Muscle layer of colon (tissue), 2 donors: ENCODE measurements around the gene ZCCHC24.

Source experiments
- H3K27ac ChIP-seq: one replicate; pipeline ENCODE4 v1.7.0; 2013; ENCODE audit warnings: low read depth, mild to moderate bottlenecking, low read length, moderate library complexity
- H3K27me3 ChIP-seq, 2 donors: one replicate each; pipeline ENCODE4 v1.7.0; 2013; ENCODE audit warnings: low read length in 2 of 2, mild to moderate bottlenecking in 2 of 2; ENCODE audit not compliant: insufficient read depth in 2 of 2, control insufficient read depth in 1 of 2
- H3K36me3 ChIP-seq: one replicate; pipeline ENCODE4 v1.7.0; 2013; ENCODE audit warnings: mild to moderate bottlenecking, low read length; ENCODE audit not compliant: insufficient read depth
- H3K4me1 ChIP-seq: one replicate; pipeline ENCODE4 v1.7.0; 2013; ENCODE audit warnings: mild to moderate bottlenecking, low read length; ENCODE audit not compliant: insufficient read depth
- H3K4me3 ChIP-seq, 2 donors: one replicate each; pipeline ENCODE4 v1.7.0; 2013; ENCODE audit warnings: low read length in 2 of 2, low read depth in 1 of 2, mild to moderate bottlenecking in 1 of 2, moderate library complexity in 1 of 2
- H3K9ac ChIP-seq: one replicate; pipeline ENCODE4 v1.7.0; 2013; ENCODE audit warnings: low read length
- H3K9me3 ChIP-seq: one replicate; pipeline ENCODE4 v1.7.0; 2013; ENCODE audit warnings: mild to moderate bottlenecking, low read length
- donor health status: abdominal sarcoma.
- donor health status: Adenocarcinoma of cecum.

ZCCHC24 gene

DNA sequence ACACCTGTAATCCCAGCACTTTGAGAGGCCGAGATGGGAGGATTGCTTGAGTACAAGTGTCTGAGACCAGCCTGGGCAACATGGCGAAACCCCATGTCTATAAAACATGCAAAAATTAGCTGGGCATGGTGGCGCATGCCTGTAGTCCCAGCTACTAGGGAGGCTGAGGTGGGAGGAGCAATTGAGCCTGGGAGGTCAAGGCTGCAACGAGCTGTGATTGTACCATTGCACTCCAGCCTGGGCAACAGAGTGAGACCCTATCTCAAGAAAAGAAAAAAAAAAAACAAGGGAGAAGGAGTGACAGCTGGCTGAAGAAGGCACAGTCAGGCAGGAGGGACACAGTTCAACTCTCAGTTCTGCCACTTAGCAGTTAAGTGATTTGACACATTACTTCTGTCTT is 26.4 kb upstream of the ZCCHC24 start:
- no peak overlapping the region for H3K27ac ChIP-seq
- no peak overlapping the region for H3K9ac ChIP-seq
- peaks cover 8% of the 10 kb centered on the region for H3K4me1 ChIP-seq
- H3K27me3 ChIP-seq: no peaks in the 10 kb centered on the region
- H3K4me3 ChIP-seq: no peak overlapping the region
- H3K36me3 ChIP-seq: no peaks in the 10 kb centered on the region
- no peaks in the 10 kb centered on the region for H3K9me3 ChIP-seq

DNA sequence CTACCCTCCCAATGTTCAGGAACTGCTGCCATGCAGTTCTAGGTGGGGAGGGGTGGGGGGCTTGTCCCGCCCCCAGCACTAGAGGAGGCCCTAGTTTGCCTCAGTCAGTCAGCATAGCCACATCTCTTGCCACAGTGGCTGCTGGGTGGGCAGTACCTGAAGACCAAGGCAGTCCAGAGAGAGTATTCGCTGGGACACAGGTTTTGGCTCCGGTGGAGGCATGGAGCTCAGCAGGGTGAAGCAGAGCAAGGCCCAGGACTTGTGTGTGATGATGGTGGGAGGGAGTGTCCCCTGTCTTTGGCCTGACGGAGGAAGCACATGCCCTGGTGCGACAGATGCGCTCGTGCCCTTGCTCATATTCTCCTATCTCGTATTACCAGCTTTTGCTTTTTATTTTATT is 24.7 kb upstream of the ZCCHC24 start:
- H3K9me3 ChIP-seq: no peaks in the 10 kb centered on the region
- H3K27ac ChIP-seq: no peak overlapping the region
- H3K9ac ChIP-seq: no peak overlapping the region

DNA sequence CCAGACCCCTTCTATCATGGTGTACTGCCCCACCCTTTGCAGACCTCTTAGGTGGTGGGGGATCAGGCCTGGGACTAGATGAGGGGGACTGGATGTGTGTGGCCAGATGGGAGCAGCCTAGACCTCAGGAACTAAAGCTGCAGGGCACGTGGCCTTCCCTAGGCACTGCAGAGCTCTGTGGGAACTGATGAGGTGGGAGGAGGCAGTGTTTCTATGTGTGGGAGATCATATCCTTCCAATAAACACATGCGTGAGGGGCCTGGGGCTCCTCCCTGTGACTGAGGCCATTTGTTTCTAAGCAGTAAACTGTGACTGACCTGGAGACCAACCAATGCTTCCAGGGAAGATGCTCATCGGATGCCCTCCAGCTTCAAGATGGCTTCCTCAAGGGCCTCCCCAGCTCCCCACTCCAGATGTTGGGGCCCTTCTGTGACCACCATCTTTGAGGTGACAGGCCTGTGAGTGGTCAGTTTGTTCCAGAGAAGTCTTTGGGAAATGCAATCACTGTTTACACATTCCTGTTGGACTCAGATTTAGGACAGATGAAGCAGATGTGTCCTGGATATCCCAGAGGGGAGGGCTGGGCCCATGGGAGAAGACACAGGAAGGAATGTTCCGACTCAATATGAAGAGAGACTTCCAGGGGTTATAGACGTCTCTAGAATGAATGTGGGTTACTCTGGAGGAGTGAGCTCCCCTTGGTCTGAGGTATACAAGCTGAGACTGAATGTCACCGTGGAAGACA is 23.6 kb upstream of the ZCCHC24 start:
- H3K9me3 ChIP-seq: no peaks in the 10 kb centered on the region
- peaks cover 8% of the 10 kb centered on the region for H3K4me1 ChIP-seq
- H3K9ac ChIP-seq: no peak overlapping the region
- H3K27ac ChIP-seq: no peak overlapping the region
- no peak overlapping the region for H3K4me3 ChIP-seq
- no peaks in the 10 kb centered on the region for H3K36me3 ChIP-seq
- H3K27me3 ChIP-seq: no peaks in the 10 kb centered on the region

More for the DNA sequence above, 24.7 kb upstream of the ZCCHC24 start:
- Histone ChIP-seq H3K4me1 (peaks cover 8% of the 10 kb centered on the region), H3K27me3 (no peaks in the 10 kb centered on the region), H3K4me3 (no peak overlapping the region), H3K36me3 (no peaks in the 10 kb centered on the region)

DNA sequence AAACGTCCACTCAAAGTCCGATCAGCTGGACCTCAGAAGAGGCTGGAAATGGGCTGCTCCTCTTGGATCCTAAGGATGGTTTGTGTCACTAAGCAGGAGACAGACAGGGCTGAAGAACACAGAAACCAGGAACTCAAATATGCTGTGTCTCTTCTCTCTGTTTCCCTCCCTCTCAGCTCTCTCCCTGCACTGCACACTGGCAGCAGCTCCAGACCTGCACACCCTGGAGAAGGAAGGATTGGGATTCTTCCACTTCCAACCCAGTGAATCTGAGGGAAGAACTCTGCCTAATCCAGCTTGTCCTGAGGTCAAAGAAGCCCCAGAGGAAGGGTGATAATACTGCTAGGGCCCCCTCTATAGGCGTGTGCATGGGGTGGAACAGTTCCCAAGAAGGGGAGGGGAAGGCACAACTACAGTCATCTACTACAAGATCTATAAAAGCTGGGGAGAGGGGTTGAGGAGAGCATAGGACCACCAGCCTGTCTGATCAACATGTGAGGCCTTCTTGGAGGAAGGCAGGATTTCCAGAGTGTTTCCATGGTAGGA is 22.7 kb upstream of the ZCCHC24 start:
- no peak overlapping the region for H3K9ac ChIP-seq
- no peaks in the 10 kb centered on the region for H3K36me3 ChIP-seq
- peak overlapping the region; percentile 52 for H3K27ac ChIP-seq
- peaks cover 8% of the 10 kb centered on the region for H3K4me1 ChIP-seq
- H3K4me3 ChIP-seq: no peak overlapping the region
- no peaks in the 10 kb centered on the region for H3K9me3 ChIP-seq
- H3K27me3 ChIP-seq: no peaks in the 10 kb centered on the region

DNA sequence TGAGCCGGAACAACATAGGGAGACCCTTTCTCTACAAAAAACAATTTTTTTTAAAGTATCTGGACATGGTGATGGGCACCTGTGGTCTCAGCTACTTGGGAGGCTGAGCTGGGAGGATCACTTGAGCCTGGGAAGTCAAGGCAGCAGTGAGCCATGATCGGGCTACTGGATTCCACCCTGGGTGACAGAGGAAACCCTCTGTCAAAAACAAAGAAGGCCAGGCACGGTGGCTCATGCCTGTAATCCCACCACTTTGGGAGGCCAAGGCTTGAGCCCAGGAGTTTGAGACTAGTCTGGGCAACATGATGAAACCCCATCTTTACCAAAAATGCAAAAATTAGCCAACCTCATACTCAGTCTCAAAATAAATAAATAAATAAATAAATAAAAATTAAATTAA is 19.9 kb upstream of the ZCCHC24 start:
- no peak overlapping the region for H3K4me3 ChIP-seq
- no peaks in the 10 kb centered on the region for H3K9me3 ChIP-seq
- H3K4me1 ChIP-seq: peaks cover 4% of the 10 kb centered on the region
- no peaks in the 10 kb centered on the region for H3K36me3 ChIP-seq
- no peaks in the 10 kb centered on the region for H3K27me3 ChIP-seq
- H3K27ac ChIP-seq: no peak overlapping the region
- no peak overlapping the region for H3K9ac ChIP-seq

DNA sequence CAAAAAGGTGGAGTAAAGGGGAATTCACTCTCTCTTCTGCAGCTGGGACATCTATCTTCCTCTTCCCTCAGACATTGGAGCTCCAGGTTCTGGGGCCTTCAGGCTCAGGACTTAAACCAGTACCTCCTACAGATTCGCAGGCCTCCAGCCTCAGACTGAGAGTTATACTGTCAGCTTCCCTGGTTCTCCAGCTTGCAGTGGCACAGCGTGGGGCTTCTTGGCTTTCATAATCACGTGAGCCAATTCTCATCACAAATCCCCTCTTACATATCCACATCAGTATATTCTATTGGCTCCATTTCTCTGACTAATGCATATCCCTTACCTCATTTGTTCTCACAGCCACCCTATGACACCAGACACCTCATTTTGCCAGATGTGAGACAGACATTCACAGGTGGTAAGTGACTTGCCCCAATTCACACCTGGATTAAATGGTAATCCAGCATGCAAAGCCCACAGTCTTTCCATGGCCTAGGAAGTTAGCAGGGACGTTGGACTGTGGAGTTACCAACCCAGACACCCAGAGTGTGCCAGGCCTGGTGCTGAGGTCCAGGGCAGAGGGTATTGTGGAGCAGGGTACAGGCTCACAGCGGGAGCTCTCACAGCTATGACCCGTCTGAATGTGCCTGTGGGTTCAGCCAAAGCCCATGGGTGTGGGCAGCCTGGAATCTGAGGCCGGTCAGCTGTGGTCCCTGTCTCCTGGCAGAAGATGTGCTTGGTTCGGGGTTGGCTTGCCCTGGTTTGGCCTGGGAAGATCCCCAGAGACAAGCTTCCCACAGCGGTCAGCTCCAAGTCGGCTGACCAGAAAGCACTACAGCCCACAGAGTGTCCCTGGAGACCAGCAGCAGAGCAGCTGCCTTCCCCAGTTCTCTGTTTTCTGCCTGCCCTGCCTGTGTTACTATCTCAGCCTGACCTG is 18.4 kb upstream of the ZCCHC24 start:
- H3K27me3 ChIP-seq: no peaks in the 10 kb centered on the region
- no peak overlapping the region for H3K27ac ChIP-seq
- H3K9ac ChIP-seq: no peak overlapping the region
- no peaks in the 10 kb centered on the region for H3K36me3 ChIP-seq
- H3K9me3 ChIP-seq: no peaks in the 10 kb centered on the region
- H3K4me3 ChIP-seq: no peak overlapping the region
- H3K4me1 ChIP-seq: peaks cover 4% of the 10 kb centered on the region

DNA sequence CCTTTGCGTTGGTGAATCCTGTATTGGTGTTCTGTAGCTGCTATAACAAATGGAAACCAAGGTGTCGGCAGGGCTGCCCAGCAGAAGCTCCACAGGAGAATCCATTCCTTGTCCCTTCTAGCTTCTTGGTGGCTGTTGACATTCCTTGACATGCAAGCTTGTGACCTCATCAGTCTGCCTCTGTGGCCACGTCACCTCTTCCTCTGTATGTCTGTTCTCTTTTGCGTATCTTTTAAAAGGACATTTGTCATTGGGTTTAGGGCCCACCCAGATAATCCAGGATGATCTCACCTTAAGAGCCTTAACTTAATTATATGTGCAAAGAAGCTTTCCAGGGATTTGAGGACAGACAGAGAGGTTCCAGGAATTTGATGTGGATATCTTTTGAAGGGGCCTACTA is 15.3 kb upstream of the ZCCHC24 start:
- no peaks in the 10 kb centered on the region for H3K9me3 ChIP-seq
- H3K27ac ChIP-seq: no peak overlapping the region
- H3K4me1 ChIP-seq: no peaks in the 10 kb centered on the region
- H3K36me3 ChIP-seq: no peaks in the 10 kb centered on the region
- H3K9ac ChIP-seq: no peak overlapping the region
- no peaks in the 10 kb centered on the region for H3K27me3 ChIP-seq
- H3K4me3 ChIP-seq: no peak overlapping the region

DNA sequence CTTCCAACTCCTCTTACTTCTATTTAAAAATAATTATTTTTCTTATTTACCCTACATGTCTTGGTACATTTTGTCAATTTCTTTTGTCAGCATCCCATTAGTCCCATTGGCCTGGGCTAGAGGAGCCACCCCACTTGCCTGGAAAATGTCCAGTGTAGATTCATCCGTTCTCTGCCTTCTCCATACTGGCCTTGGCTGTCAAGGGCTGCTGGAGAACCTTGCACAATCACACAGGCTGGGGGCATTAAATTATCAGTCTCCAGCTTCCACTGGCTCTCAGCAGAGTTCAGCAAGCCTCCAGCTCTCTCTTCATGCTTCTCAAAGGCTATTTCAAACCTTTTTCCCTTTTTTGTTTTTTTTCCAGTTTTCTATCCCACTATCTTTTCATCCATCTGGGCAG is 13.8 kb upstream of the ZCCHC24 start:
- H3K4me3 ChIP-seq: no peak overlapping the region
- H3K27ac ChIP-seq: no peak overlapping the region
- no peaks in the 10 kb centered on the region for H3K9me3 ChIP-seq
- no peaks in the 10 kb centered on the region for H3K36me3 ChIP-seq
- H3K27me3 ChIP-seq: no peaks in the 10 kb centered on the region
- H3K4me1 ChIP-seq: peaks cover 2% of the 10 kb centered on the region
- no peak overlapping the region for H3K9ac ChIP-seq

DNA sequence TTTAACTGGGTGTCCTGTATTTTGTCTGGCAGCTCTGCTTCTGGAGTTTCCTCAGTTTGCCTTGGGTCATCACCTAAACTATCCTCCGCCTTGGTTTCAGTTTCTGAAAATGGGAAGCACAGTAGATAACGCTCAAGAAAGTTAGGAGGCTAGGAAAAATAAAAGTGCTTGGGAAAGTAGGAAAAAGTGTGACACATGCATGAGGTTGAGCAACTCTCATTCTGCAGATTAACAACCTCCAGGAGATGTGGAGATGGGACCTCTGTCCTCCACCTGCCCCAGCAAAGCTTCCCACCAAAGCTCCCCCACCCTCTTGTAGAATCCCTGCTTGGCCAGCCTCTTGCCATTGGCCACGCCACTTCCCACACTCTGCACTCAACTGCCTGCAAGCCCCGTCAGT is 13.1 kb upstream of the ZCCHC24 start:
- H3K36me3 ChIP-seq: no peaks in the 10 kb centered on the region
- no peak overlapping the region for H3K9ac ChIP-seq
- no peaks in the 10 kb centered on the region for H3K9me3 ChIP-seq
- no peak overlapping the region for H3K4me3 ChIP-seq
- H3K27me3 ChIP-seq: no peaks in the 10 kb centered on the region
- H3K27ac ChIP-seq: no peak overlapping the region
- H3K4me1 ChIP-seq: peaks cover 9% of the 10 kb centered on the region

DNA sequence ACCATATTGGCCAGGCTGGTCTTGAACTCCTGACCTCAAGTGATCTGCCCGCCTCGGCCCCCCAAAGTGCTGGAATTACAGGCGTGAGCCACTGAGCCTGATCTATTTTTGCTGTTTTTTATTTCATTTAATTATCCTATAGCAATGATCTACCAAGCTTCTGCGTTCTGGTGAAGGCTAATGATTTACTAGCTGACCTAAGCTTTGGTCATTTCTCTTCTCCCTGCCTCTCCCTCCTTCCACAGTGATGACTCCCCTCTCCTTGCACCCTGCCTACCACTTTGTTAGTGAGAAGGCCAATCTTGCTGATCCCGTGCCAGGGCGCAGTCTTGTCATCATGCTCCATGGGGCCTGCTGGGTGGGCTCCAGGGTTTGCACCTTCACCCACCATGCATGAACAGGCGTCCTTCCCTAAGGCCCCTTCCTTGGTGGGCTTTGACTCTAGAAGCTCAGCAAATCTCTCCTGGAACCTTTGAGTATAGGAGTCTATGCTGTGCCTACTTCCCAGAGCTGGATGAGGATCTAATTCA is 11.9 kb upstream of the ZCCHC24 start:
- H3K27ac ChIP-seq: no peak overlapping the region
- H3K9ac ChIP-seq: no peak overlapping the region
- H3K36me3 ChIP-seq: no peaks in the 10 kb centered on the region
- no peak overlapping the region for H3K4me3 ChIP-seq
- H3K27me3 ChIP-seq: no peaks in the 10 kb centered on the region
- H3K9me3 ChIP-seq: no peaks in the 10 kb centered on the region
- H3K4me1 ChIP-seq: peaks cover 15% of the 10 kb centered on the region

DNA sequence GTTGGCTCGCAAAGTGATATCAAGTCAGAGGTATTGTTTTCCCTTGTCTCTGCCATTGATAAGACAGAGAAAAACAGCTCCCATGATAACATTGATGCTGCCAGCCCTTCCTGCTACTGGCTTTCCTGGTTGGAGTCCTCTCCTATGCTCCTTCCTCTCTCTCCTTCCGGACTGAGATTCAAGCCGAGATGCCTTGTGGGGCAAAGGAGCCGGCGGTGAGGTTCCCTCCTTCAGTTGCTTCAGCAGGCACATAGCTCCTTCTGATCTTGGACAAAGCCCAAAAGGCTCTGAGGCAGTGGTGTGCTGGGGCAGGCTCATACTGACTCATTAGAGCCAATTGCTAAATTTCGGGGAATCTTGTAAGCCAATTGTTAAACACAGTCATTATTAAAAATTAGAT is 8.8 kb upstream of the ZCCHC24 start:
- no peak overlapping the region for H3K27ac ChIP-seq
- no peak overlapping the region for H3K9ac ChIP-seq
- peaks cover 25% of the 10 kb centered on the region for H3K4me1 ChIP-seq
- no peaks in the 10 kb centered on the region for H3K27me3 ChIP-seq
- H3K36me3 ChIP-seq: no peaks in the 10 kb centered on the region
- H3K4me3 ChIP-seq: no peak overlapping the region
- no peaks in the 10 kb centered on the region for H3K9me3 ChIP-seq
